Mucosa of stomach (tissue), 1 donor: ENCODE results near the gene EXD3.
"Not testable (repeated sequence)": the region's sequence is repeated elsewhere in the genome, so short reads cannot be mapped to it uniquely, and the experiment has no call there.

Experiments used
- H3K27me3 ChIP-seq: one replicate; pipeline ENCODE4 v1.7.0; 2013; ENCODE audit warnings: mild to moderate bottlenecking, low read length; ENCODE audit not compliant: control insufficient read depth, insufficient read depth
- H3K36me3 ChIP-seq: one replicate; pipeline ENCODE4 v1.7.0; 2013; ENCODE audit warnings: low read length; ENCODE audit not compliant: control insufficient read depth, insufficient read depth
- H3K4me1 ChIP-seq: one replicate; pipeline ENCODE4 v1.7.0; 2013; ENCODE audit warnings: mild to moderate bottlenecking, low read length; ENCODE audit not compliant: control insufficient read depth, insufficient read depth
- H3K4me3 ChIP-seq: one replicate; pipeline ENCODE4 v1.7.0; 2013; ENCODE audit warnings: low read length
- H3K9ac ChIP-seq: one replicate; pipeline ENCODE4 v1.7.0; 2013; ENCODE audit warnings: mild to moderate bottlenecking, low read length, moderate library complexity
- H3K9me3 ChIP-seq: one replicate; pipeline ENCODE4 v1.7.0; 2013; ENCODE audit warnings: mild to moderate bottlenecking, low read length, moderate library complexity; ENCODE audit not compliant: control insufficient read depth
- donor health status: Pancreatic carcinoma.

EXD3 gene

DNA sequence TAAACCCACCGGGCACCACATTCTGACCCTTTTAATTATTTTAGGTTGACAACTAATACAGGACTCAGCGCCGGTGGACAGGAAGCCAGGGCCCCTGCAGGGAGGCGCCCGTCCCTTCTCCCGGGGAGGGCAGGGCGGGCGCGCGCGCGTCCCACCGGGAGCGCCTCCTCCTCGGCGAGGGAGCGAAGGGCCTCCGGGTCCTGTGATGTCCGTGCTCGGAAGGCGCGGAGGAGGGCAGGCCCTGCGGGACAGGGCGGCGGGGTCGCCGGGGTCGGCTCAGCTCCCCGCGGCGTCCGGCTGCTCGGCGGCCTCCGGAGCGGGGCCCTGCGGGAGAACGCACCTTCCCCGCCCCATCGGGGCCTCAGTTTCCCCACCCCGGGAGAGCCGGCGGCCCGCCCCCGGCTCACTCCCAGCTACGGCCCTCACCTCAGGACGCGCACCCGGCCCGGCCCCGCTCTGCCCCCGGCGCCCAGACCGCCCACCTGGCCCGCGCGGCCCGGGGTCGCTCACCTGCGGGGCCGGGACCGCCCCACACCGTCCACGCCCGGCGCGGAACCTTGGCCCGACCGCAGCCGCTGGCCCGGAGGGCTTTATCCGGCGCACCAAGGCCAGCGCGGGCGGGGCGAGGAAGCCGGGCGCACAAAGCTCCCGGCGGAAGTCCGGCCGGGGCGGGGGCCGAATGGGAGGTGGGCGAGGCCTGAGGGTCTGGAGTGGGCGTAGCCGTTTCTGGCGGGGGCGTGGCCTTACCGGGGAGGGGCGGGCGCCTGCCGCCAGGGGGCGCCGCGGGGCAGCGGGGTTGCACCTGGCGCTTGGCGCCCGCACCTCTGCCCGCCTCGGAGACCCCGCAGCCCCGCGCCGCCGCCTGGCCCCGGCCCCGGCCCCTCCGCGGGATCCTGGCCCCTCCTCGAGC is at the start of gene EXD3, which contains the start of gene NOXA1:
TSS of gene EXD3 (minus strand) at position 559 of the 910 bp plus-strand sequence. CDS start 27,805 bp downstream, outside the sequence.
TSS of gene NOXA1 (plus strand) at position 790 of the 910 bp plus-strand sequence. CDS start 137 bp downstream, outside the sequence.
- peaks cover 18% of the 10 kb centered on the region for H3K4me1 ChIP-seq
- peak within 1 kb of the TSS; percentile 88 for H3K9ac ChIP-seq
- H3K4me3 ChIP-seq = peak within 1 kb of the TSS; percentile 90
- no peaks in the 10 kb centered on the region for H3K36me3 ChIP-seq
- no peaks in the 10 kb centered on the region for H3K27me3 ChIP-seq
- no peaks in the 10 kb centered on the region for H3K9me3 ChIP-seq

DNA sequence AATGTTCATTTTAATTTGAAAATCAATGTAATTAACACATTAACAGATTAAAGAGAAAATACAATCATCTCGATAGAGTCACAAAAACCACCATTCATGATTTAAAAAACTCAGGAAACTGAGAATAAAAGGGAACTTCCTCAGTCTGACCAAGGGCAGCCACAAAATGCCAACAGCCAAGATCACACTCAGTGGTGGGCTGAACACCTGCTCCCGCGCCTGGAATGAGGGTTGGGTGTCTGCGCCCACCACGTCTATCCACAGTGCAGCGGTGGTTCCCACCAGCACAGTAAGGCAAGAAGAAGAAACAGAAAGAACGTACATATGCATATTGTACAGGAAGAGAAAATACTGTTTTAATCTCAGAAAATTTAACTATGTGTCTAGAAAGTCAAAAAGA is 47.8 kb upstream of the EXD3 start:
- H3K9ac ChIP-seq = no peak overlapping the region

GRCh38 chr9:137467896-137468295 is 44.9 kb upstream of the EXD3 start:
- Histone ChIP-seq H3K4me3 (no peak overlapping the region), H3K4me1 (no peaks in the 10 kb centered on the region), H3K9ac (no peak overlapping the region), H3K27me3 (no peaks in the 10 kb centered on the region), H3K36me3 (no peaks in the 10 kb centered on the region), H3K9me3 (no peaks in the 10 kb centered on the region)

More for the DNA sequence above, 47.8 kb upstream of the EXD3 start:
- H3K4me3 ChIP-seq = no peak overlapping the region
- no peaks in the 10 kb centered on the region for H3K9me3 ChIP-seq
- H3K36me3 ChIP-seq = no peaks in the 10 kb centered on the region
- no peaks in the 10 kb centered on the region for H3K4me1 ChIP-seq
- no peaks in the 10 kb centered on the region for H3K27me3 ChIP-seq

DNA sequence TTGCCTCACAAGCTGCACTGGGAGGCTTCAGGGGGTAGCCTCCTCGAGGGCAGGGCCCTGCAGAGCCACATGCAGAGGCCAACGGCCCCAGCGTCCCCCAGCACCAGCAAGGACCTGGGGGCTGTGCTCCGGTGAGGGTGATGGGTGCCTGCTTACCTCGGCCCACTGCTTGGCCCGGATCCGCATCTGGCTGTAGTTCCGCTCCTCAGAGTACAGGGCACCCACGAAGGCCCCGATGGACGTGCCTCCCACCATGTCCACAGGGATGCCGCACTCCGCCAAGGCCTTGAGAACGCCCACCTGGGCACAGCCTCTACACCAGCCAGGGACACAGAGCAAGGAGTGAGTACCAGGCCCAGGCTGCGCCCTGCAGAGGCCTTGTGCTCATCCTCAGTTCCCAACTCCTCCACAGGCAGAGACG is 44.2 kb upstream of the EXD3 start:
- Histone ChIP-seq H3K36me3 (no peaks in the 10 kb centered on the region), H3K9me3 (no peaks in the 10 kb centered on the region), H3K4me1 (no peaks in the 10 kb centered on the region), H3K4me3 (no peak overlapping the region), H3K9ac (no peak overlapping the region), H3K27me3 (no peaks in the 10 kb centered on the region)

DNA sequence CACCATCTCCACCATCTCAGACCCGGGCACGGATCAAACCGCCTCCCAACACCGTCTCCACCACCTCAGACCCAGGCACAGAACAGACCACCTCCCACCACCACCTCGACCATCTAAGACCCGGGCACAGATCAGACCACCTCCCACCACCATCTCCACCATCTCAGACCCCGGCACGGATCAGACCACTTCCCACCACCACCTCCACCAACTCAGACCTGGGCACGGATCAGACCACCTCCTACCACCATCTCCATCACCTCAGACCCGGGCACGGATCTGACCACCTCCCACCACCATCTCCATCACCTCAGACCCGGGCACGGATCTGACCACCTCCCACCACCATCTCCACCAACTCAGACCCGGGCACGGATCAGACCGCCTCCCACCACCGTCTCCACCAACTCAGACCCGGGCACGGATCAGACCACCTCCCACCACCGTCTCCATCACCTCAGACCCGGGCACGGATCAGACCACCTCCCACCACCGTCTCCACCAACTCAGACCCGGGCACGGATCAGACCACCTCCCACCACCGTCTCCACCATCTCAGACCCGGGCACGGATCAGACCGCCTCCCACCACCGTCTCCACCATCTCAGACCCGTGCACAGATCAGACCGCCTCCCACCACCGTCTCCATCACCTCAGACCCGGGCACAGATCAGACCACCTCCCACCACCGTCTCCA is 43.6 kb upstream of the EXD3 start:
- H3K36me3 ChIP-seq, H3K4me3 ChIP-seq, H3K9me3 ChIP-seq, H3K4me1 ChIP-seq, H3K27me3 ChIP-seq, H3K9ac ChIP-seq: not testable (repeated sequence)

GRCh38 chr9:137465720-137466388 is 42.9 kb upstream of the EXD3 start:
- no peaks in the 10 kb centered on the region for H3K27me3 ChIP-seq
- H3K4me1 ChIP-seq = no peaks in the 10 kb centered on the region
- no peaks in the 10 kb centered on the region for H3K9me3 ChIP-seq
- no peaks in the 10 kb centered on the region for H3K36me3 ChIP-seq
- H3K9ac ChIP-seq = no peak overlapping the region
- H3K4me3 ChIP-seq = no peak overlapping the region

DNA sequence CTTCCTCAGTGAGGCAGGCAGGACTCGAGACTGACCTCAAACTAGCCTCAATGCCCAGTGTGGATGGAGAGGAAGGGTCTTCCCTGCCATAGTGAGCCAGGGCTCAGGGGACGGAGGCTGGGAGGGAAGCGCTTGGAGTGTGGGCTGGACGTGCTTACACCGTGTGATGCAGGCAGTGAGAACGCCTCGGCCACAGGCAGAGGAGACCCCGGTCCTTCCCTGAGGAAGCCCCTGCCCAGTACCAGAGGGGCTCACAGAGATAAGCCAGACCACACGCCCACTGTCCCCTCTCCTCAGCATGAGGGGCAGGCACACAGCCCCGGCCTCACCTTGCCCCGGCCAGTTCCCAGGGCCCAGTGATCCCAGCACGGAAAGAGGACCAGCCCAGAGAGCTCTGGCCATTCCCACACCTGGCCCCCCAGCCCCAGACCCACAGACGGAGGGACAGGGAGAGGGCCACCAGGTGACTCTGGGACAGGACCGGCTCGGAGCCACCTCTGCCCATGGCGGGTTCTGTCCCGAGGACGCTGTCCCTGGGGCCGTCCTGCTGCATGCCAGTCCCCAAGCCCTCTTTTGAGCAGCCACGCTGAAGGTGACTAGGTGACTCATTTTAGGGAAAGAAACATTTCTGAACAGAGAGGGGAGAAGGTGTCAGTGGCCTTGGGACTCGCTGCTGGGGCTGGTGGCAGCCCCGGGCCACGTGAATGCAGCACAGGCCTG is 42.2 kb upstream of the EXD3 start:
- Histone ChIP-seq H3K9ac (no peak overlapping the region), H3K4me3 (no peak overlapping the region), H3K4me1 (no peaks in the 10 kb centered on the region)

GRCh38 chr9:137464291-137464999 is 41.5 kb upstream of the EXD3 start:
- Histone ChIP-seq H3K4me1 (peaks cover 4% of the 10 kb centered on the region), H3K9ac (no peak overlapping the region), H3K9me3 (no peaks in the 10 kb centered on the region), H3K36me3 (no peaks in the 10 kb centered on the region), H3K27me3 (no peaks in the 10 kb centered on the region), H3K4me3 (no peak overlapping the region)

More for the DNA sequence above, 42.2 kb upstream of the EXD3 start:
- no peaks in the 10 kb centered on the region for H3K36me3 ChIP-seq
- H3K9me3 ChIP-seq = no peaks in the 10 kb centered on the region
- H3K27me3 ChIP-seq = no peaks in the 10 kb centered on the region

GRCh38 chr9:137463931-137464290 is 40.9 kb upstream of the EXD3 start:
- Histone ChIP-seq H3K9me3 (no peaks in the 10 kb centered on the region), H3K4me3 (no peak overlapping the region), H3K36me3 (no peaks in the 10 kb centered on the region), H3K4me1 (peaks cover 6% of the 10 kb centered on the region), H3K9ac (no peak overlapping the region), H3K27me3 (no peaks in the 10 kb centered on the region)

DNA sequence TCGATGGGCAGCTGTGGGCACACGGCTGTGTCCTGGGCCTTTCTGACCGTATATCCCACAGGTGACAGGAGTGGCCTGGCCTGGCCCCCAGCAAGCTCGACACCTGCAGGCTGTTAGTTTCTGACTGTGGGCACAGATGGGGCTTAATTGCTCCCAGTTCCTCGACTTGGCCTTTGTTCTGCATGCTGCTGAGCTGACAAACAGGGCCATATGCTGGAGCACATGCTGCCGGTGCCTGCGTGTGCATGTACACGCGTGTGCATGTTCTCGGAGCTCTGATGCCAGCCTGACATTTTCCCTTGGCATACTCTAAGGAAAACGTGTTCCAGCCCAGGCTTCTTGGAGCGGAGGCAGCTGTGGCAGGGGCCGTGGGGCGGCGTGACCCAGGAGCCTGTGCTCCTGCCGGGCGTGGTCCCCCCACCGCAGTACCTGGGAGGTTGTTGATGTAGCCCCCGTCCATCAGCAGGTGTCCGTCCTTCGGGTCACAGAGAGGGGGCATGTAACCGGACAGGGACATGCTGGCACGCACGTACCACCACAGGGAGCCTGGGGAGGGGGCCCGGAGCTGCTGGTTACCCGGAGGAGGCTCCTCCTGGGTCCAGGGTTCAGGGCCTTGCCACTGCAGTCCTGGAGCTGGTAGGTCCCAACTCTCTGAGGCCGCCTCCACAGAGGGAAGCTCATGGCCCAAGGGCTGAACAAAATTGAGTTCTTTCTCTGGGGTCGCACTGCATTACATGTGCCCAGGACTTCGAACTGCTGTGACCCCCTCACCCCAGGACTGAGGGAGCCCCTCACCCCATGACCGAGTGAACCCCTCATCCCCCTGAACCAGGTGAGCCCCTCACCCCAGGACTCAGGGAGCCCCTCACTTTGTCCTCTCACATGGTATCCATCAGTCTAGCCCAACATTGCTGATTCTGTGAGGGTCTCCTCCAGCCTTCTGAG is 40.3 kb upstream of the EXD3 start:
- H3K4me3 ChIP-seq = no peak overlapping the region
- peaks cover 11% of the 10 kb centered on the region for H3K4me1 ChIP-seq
- no peaks in the 10 kb centered on the region for H3K27me3 ChIP-seq
- no peak overlapping the region for H3K9ac ChIP-seq
- no peaks in the 10 kb centered on the region for H3K9me3 ChIP-seq
- no peaks in the 10 kb centered on the region for H3K36me3 ChIP-seq
